ENCODE measurements around the gene CDRT15.

Gene CDRT15

GRCh38 chr17:14198013-14198412 lies 38.6 kb downstream of the CDRT15 start:
- no peaks in the 10 kb centered on the region for H3K27me3 ChIP-seq (ENCODE audit: control insufficient read depth, low read length)
- no peaks in the 10 kb centered on the region for H3K9me3 ChIP-seq (ENCODE audit: control insufficient read depth, insufficient read depth, low read length)
- no peak overlapping the region for H3K4me3 ChIP-seq (ENCODE audit: low read length)
- no peak overlapping the region for H3K4me2 ChIP-seq (ENCODE audit: low read length)
- peaks cover 22% of the 10 kb centered on the region for H3K4me1 ChIP-seq (ENCODE audit: control insufficient read depth, low read length)
- peaks cover 10% of the 10 kb centered on the region; the same call in 1 of the 2 replicates for H4K20me1 ChIP-seq (ENCODE audit: control insufficient read depth, insufficient read depth, low read depth, low read length)
- no peaks in the 10 kb centered on the region for H3F3A ChIP-seq (ENCODE audit: control insufficient read depth, insufficient read depth)
- peaks cover 9% of the 10 kb centered on the region for H3K36me3 ChIP-seq (ENCODE audit: control insufficient read depth, low read length)
- no peaks in the 10 kb centered on the region for H3K79me2 ChIP-seq (ENCODE audit: control insufficient read depth, low read length)
- H3K27ac ChIP-seq (ENCODE audit: low read depth, low read length): no peak overlapping the region
- TF ChIP-seq CTCF (IDR thresholded peaks at IDR 0.05; ENCODE audit: low read depth, low read length, poor library complexity, severe bottlenecking) (no peak), EZH2phosphoT487 (IDR thresholded peaks at IDR 0.05; ENCODE audit: borderline replicate concordance, low read length) (no peak)
- no peaks in the 10 kb centered on the region for H3K9me2 ChIP-seq (replicated peaks; ENCODE audit: control insufficient read depth, low read length)

DNA sequence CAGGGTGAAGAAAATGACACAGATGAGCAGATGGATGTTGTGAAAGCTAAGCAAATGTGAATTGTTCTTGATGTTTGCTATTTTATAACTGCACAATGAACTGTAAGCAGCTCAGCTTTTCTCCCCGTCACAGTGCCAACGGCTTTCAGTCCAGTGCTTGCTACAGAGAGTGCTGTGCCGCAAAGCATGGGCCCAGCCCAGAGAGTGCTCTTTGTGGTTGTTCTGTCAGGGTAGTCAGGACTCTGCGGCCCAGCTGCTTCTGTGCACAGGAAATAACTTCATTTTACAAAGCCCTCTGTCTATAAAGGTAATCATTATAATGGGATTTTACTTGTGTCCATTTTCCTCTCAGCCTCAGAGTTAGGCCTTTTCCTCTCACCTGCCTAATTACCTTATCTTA lies 39.1 kb downstream of the CDRT15 start:
- H3F3A ChIP-seq (ENCODE audit: control insufficient read depth, insufficient read depth): no peaks in the 10 kb centered on the region
- H4K20me1 ChIP-seq (ENCODE audit: control insufficient read depth, insufficient read depth, low read depth, low read length): peaks cover 10% of the 10 kb centered on the region; the same call in 1 of the 2 replicates
- H3K27me3 ChIP-seq (ENCODE audit: control insufficient read depth, low read length): no peaks in the 10 kb centered on the region
- H3K36me3 ChIP-seq (ENCODE audit: control insufficient read depth, low read length): peaks cover 9% of the 10 kb centered on the region
- H3K4me3 ChIP-seq (ENCODE audit: low read length): no peak overlapping the region
- H3K79me2 ChIP-seq (ENCODE audit: control insufficient read depth, low read length): no peaks in the 10 kb centered on the region
- TF ChIP-seq CTCF (IDR thresholded peaks at IDR 0.05; ENCODE audit: low read depth, low read length, poor library complexity, severe bottlenecking) (no peak), EZH2phosphoT487 (IDR thresholded peaks at IDR 0.05; ENCODE audit: borderline replicate concordance, low read length) (no peak)
- no peaks in the 10 kb centered on the region for H3K9me3 ChIP-seq (ENCODE audit: control insufficient read depth, insufficient read depth, low read length)
- no peak overlapping the region for H3K4me2 ChIP-seq (ENCODE audit: low read length)
- peaks cover 24% of the 10 kb centered on the region for H3K4me1 ChIP-seq (ENCODE audit: control insufficient read depth, low read length)
- no peaks in the 10 kb centered on the region for H3K9me2 ChIP-seq (replicated peaks; ENCODE audit: control insufficient read depth, low read length)
- no peak overlapping the region for H3K27ac ChIP-seq (ENCODE audit: low read depth, low read length)

GRCh38 chr17:14197057-14197456 lies 39.6 kb downstream of the CDRT15 start:
- Histone ChIP-seq H4K20me1 (ENCODE audit: control insufficient read depth, insufficient read depth, low read depth, low read length) (peaks cover 7% of the 10 kb centered on the region; the same call in 1 of the 2 replicates), H3K79me2 (ENCODE audit: control insufficient read depth, low read length) (no peaks in the 10 kb centered on the region), H3K27ac (ENCODE audit: low read depth, low read length) (no peak overlapping the region)

More at GRCh38 chr17:14197057-14197456, 39.6 kb downstream of the CDRT15 start:
- Histone ChIP-seq H3F3A (ENCODE audit: control insufficient read depth, insufficient read depth) (no peaks in the 10 kb centered on the region), H3K27me3 (ENCODE audit: control insufficient read depth, low read length) (no peaks in the 10 kb centered on the region), H3K4me1 (ENCODE audit: control insufficient read depth, low read length) (peaks cover 30% of the 10 kb centered on the region), H3K4me2 (ENCODE audit: low read length) (no peak overlapping the region), H3K9me3 (ENCODE audit: control insufficient read depth, insufficient read depth, low read length) (no peaks in the 10 kb centered on the region), H3K36me3 (ENCODE audit: control insufficient read depth, low read length) (peaks cover 9% of the 10 kb centered on the region), H3K9me2 (replicated peaks; ENCODE audit: control insufficient read depth, low read length) (no peaks in the 10 kb centered on the region), H3K4me3 (ENCODE audit: low read length) (no peak overlapping the region)
- TF ChIP-seq CTCF (IDR thresholded peaks at IDR 0.05; ENCODE audit: low read depth, low read length, poor library complexity, severe bottlenecking) (no peak), EZH2phosphoT487 (IDR thresholded peaks at IDR 0.05; ENCODE audit: borderline replicate concordance, low read length) (no peak)

Measured in DOHH2 (cell line).